ENCODE data around the gene MT3. TPM values are rescaled to one million over a fixed set of nuclear protein-coding genes. Genes with fewer than 3 reads are reported as not detected.

The MT3 gene
- total and polyA plus RNA-seq, 2 of the 13 experiments (the other 11 are each of a cell fraction or from before 2014, with no cell fraction given) = not detected

DNA sequence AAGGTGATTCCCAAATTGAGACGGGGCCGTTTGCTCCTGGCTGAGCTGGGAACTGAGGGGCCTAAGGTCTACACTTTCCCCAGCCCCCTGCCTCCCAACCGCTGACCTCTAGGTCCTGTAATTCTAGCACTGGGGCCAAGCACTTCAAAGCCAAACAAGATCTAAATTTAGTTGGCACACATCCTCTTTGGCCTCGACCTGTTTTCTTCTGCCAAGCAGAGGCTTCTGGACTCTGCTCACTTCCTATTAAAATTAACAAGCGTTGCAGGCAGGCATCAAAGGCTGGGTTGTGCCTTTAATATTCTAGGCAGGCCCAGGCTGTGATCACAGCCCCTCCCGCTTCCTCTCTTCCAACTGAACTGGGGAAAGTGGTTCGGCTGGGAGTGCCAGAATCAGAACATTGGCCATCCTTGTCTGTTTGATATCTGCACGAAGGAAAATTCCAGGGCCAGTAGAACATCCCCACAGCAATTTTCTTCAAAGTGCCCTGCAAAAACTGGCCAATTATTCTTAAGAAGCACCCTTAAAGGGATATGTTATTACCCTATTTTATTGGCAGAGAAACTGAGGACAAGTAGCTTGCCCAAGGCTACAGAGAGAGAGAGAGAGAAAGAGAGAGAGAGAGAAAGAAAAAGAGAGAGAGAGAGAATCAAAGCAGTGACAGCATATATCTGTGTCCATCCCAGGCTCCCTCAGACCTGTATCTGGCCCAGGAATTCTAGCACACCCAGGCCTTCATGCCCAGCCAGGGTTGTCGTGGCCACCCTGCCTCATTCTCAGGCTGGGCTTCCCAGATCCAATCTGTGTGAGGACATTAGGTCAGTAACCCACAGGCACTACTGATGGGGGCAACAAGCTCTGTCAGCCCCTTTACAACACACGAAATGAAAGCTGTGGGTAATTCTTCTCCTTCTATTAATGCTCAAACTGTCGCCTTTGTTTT, 37.3 kb upstream of the MT3 start (continued):
- TF ChIP-seq, protein P1, sequence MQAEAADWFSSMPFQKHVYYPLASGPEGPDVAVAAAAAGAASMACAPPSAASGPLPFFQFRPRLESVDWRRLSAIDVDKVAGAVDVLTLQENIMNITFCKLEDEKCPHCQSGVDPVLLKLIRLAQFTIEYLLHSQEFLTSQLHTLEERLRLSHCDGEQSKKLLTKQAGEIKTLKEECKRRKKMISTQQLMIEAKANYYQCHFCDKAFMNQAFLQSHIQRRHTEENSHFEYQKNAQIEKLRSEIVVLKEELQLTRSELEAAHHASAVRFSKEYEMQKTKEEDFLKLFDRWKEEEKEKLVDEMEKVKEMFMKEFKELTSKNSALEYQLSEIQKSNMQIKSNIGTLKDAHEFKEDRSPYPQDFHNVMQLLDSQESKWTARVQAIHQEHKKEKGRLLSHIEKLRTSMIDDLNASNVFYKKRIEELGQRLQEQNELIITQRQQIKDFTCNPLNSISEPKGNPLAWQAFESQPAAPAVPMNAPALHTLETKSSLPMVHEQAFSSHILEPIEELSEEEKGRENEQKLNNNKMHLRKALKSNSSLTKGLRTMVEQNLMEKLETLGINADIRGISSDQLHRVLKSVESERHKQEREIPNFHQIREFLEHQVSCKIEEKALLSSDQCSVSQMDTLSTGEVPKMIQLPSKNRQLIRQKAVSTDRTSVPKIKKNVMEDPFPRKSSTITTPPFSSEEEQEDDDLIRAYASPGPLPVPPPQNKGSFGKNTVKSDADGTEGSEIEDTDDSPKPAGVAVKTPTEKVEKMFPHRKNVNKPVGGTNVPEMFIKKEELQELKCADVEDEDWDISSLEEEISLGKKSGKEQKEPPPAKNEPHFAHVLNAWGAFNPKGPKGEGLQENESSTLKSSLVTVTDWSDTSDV (CRISPR knock-in tag; IDR thresholded peaks at IDR 0.05) = no peak
- TF ChIP-seq MATR3 (CRISPR knock-in tag; IDR thresholded peaks at IDR 0.05) (no peak), ZNF3 (CRISPR knock-in tag; IDR thresholded peaks at IDR 0.05) (no peak), ESRRA (CRISPR knock-in tag; IDR thresholded peaks at IDR 0.05; ENCODE audit: low read depth) (no peak), ETV6 (CRISPR knock-in tag; conservative IDR thresholded peaks at IDR 0.05) (no peak), MAFG (CRISPR knock-in tag; IDR thresholded peaks at IDR 0.05) (no peak), CENPX (CRISPR knock-in tag; IDR thresholded peaks at IDR 0.05) (no peak), ZFYVE20 (CRISPR knock-in tag; IDR thresholded peaks at IDR 0.05; ENCODE audit: borderline replicate concordance, low read depth) (no peak), ZNF878 (CRISPR knock-in tag; IDR thresholded peaks at IDR 0.05) (no peak), KDM6A (CRISPR knock-in tag; IDR thresholded peaks at IDR 0.05; ENCODE audit: low read depth) (peak; percentile 92), PAF1 (CRISPR knock-in tag; IDR thresholded peaks at IDR 0.05) (no peak)
- TF ChIP-seq, protein P2, sequence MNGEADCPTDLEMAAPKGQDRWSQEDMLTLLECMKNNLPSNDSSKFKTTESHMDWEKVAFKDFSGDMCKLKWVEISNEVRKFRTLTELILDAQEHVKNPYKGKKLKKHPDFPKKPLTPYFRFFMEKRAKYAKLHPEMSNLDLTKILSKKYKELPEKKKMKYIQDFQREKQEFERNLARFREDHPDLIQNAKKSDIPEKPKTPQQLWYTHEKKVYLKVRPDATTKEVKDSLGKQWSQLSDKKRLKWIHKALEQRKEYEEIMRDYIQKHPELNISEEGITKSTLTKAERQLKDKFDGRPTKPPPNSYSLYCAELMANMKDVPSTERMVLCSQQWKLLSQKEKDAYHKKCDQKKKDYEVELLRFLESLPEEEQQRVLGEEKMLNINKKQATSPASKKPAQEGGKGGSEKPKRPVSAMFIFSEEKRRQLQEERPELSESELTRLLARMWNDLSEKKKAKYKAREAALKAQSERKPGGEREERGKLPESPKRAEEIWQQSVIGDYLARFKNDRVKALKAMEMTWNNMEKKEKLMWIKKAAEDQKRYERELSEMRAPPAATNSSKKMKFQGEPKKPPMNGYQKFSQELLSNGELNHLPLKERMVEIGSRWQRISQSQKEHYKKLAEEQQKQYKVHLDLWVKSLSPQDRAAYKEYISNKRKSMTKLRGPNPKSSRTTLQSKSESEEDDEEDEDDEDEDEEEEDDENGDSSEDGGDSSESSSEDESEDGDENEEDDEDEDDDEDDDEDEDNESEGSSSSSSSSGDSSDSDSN (CRISPR knock-in tag; IDR thresholded peaks at IDR 0.05) = peak; percentile 55
- TF ChIP-seq, protein P3, sequence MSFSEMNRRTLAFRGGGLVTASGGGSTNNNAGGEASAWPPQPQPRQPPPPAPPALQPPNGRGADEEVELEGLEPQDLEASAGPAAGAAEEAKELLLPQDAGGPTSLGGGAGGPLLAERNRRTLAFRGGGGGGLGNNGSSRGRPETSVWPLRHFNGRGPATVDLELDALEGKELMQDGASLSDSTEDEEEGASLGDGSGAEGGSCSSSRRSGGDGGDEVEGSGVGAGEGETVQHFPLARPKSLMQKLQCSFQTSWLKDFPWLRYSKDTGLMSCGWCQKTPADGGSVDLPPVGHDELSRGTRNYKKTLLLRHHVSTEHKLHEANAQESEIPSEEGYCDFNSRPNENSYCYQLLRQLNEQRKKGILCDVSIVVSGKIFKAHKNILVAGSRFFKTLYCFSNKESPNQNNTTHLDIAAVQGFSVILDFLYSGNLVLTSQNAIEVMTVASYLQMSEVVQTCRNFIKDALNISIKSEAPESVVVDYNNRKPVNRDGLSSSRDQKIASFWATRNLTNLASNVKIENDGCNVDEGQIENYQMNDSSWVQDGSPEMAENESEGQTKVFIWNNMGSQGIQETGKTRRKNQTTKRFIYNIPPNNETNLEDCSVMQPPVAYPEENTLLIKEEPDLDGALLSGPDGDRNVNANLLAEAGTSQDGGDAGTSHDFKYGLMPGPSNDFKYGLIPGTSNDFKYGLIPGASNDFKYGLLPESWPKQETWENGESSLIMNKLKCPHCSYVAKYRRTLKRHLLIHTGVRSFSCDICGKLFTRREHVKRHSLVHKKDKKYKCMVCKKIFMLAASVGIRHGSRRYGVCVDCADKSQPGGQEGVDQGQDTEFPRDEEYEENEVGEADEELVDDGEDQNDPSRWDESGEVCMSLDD (CRISPR knock-in tag; IDR thresholded peaks at IDR 0.05; ENCODE audit: borderline replicate concordance) = no peak
- TF ChIP-seq, protein P4, sequence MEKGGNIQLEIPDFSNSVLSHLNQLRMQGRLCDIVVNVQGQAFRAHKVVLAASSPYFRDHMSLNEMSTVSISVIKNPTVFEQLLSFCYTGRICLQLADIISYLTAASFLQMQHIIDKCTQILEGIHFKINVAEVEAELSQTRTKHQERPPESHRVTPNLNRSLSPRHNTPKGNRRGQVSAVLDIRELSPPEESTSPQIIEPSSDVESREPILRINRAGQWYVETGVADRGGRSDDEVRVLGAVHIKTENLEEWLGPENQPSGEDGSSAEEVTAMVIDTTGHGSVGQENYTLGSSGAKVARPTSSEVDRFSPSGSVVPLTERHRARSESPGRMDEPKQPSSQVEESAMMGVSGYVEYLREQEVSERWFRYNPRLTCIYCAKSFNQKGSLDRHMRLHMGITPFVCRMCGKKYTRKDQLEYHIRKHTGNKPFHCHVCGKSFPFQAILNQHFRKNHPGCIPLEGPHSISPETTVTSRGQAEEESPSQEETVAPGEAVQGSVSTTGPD (CRISPR knock-in tag; IDR thresholded peaks at IDR 0.05) = no peak; the same call in 1 of the 2 replicates
- TF ChIP-seq, protein P5, sequence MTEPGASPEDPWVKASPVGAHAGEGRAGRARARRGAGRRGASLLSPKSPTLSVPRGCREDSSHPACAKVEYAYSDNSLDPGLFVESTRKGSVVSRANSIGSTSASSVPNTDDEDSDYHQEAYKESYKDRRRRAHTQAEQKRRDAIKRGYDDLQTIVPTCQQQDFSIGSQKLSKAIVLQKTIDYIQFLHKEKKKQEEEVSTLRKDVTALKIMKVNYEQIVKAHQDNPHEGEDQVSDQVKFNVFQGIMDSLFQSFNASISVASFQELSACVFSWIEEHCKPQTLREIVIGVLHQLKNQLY (CRISPR knock-in tag; IDR thresholded peaks at IDR 0.05) = peak; percentile 56; the same call in 1 of the 2 replicates

Measured in HepG2 (cell line).